Esophagus muscularis mucosa (tissue), 2 donors: ENCODE data around the gene THSD4.

Source experiments
- POLR2A ChIP-seq: fragments of 450-650 bp; IDR thresholded peaks from one replicate; pipeline ENCODE4 v1.6.1; 2017; ENCODE audit warnings: antibody characterized with exemption, moderate library complexity, mild to moderate bottlenecking, low read depth
- POLR2AphosphoS5 ChIP-seq, 2 donors: sonication (generic); formaldehyde crosslinking; IDR thresholded peaks; one replicate each; pipeline ENCODE4 v1.6.1; 2017; ENCODE audit warnings: antibody characterized with exemption in 2 of 2

DNA sequence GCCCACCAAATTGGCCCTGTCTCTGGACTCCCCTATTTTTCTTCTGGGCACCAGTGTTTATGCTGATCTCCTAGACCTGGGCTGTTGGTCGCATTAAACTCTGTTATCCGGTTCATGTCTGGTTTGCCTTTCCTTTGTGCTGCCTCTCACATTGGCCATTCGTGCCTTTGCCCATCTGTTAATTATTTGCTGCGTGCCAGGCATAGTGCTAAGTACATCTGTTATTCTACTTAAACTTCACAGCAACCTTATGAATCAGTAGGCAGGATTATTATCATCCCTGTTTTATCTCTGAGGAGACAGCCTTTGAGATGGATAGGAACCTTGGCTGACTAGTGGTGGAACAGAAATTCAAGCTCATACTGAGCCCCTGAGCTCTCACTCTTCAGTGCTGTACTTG, 76.0 kb downstream of the THSD4 start:
- no peak for TF ChIP-seq POLR2A
- no peak for TF ChIP-seq POLR2AphosphoS5 (IDR thresholded peaks at IDR 0.05)
